Measurements from ENCODE around the gene KRT33A.

The KRT33A gene

DNA sequence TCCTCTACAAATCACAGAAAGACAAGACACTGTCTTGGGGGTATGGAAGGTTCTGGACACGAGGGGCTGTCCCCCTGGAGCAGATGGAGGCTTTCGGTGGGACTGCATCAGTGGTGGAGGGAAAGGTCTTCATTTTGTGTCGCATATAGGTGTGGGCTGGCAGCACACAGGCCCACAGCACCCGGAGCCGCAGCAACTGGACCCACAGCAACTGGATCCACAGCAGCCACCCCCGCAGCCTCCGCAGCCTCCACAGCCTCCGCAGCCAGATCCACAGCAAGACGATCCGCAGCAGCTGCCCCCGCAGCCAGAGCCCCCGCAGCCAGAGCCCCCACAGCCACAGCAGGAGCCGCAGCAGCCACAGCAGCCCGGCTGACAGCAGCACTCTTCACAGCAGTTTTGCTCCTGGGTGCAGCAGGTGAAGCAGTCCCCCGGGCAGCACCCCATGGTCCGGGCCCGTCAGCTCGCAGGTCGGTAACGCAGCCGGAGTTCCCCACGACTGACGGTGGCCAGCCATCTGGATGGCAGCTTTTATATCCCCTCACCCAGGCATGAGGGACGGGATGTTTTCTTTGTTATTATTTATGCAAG lies 35.3 kb downstream of the KRT33A start, which contains the start of gene KRTAP17-1:
KRTAP17-1 (minus strand) TSS at position 507 of the 591 bp plus-strand sequence; CDS start at position 447, 60 bp downstream.
- Histone ChIP-seq H3K79me2 (ENCODE audit: low read length) (no peaks in the 10 kb centered on the region), H3K9me2 (replicated peaks; ENCODE audit: insufficient read depth, low read length) (no peaks in the 10 kb centered on the region), H3K27me3 (replicated peaks; ENCODE audit: insufficient read depth, low read length) (no peaks in the 10 kb centered on the region), H3F3A (ENCODE audit: insufficient read depth, low read length) (no peaks in the 10 kb centered on the region), H3K4me2 (ENCODE audit: low read depth, low read length) (no peak within 1 kb of the TSS), H4K20me1 (ENCODE audit: insufficient read depth, low read length) (no peaks in the 10 kb centered on the region), H3K9me3 (replicated peaks; ENCODE audit: insufficient read depth, low read length) (no peaks in the 10 kb centered on the region), H3K4me1 (ENCODE audit: low read length) (no peaks in the 10 kb centered on the region), H3K36me3 (replicated peaks; ENCODE audit: insufficient read depth, low read length) (no peaks in the 10 kb centered on the region), H3K27ac (ENCODE audit: low read length) (no peak within 1 kb of the TSS), H2AFZ (ENCODE audit: low read length) (no peak within 1 kb of the TSS), H3K4me3 (ENCODE audit: low read length) (no peak within 1 kb of the TSS), H3K9ac (ENCODE audit: low read length) (no peak within 1 kb of the TSS)
- DNase-seq: no peak
- TF ChIP-seq CTCF (IDR thresholded peaks at IDR 0.05; ENCODE audit: low read length): no peak
- TF ChIP-seq EZH2 (optimal IDR thresholded peaks at IDR 0.05; ENCODE audit: low read depth, low read length): no peak
- no peak for TF ChIP-seq EZH2phosphoT487 (IDR thresholded peaks at IDR 0.05; ENCODE audit: low read length)

DNA sequence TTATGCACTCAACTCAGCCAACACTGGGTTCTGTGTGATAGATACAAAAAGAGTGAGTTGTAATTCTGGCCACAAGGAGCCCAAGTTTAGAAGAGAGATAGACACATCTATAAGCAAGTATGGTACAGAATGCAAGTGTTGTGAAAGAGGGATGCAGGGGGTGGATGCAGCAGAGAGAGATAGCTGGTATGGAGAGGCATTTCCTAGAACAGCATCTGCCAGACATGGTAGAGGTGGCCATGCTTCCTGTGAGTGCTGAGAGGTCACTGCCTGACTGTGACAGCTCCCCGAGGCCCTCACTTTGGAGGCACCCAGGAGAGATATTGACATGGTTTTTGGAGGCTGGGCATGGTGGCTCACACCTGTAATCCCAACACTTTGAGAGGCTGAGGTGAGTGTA lies 39.5 kb downstream of the KRT33A start:
- Histone ChIP-seq H3F3A (ENCODE audit: insufficient read depth, low read length) (peaks cover 17% of the 10 kb centered on the region), H3K27ac (ENCODE audit: low read length) (no peak overlapping the region), H3K4me3 (ENCODE audit: low read length) (no peak overlapping the region), H3K36me3 (replicated peaks; ENCODE audit: insufficient read depth, low read length) (no peaks in the 10 kb centered on the region), H3K9me2 (replicated peaks; ENCODE audit: insufficient read depth, low read length) (no peaks in the 10 kb centered on the region), H2AFZ (ENCODE audit: low read length) (no peak overlapping the region), H3K79me2 (ENCODE audit: low read length) (no peaks in the 10 kb centered on the region), H3K9me3 (replicated peaks; ENCODE audit: insufficient read depth, low read length) (no peaks in the 10 kb centered on the region), H3K4me2 (ENCODE audit: low read depth, low read length) (no peak overlapping the region), H3K9ac (ENCODE audit: low read length) (no peak overlapping the region), H3K27me3 (replicated peaks; ENCODE audit: insufficient read depth, low read length) (no peaks in the 10 kb centered on the region), H4K20me1 (ENCODE audit: insufficient read depth, low read length) (no peaks in the 10 kb centered on the region), H3K4me1 (ENCODE audit: low read length) (peaks cover 16% of the 10 kb centered on the region)
- no peak for DNase-seq
- no peak for TF ChIP-seq CTCF (IDR thresholded peaks at IDR 0.05; ENCODE audit: low read length)
- TF ChIP-seq EZH2phosphoT487 (IDR thresholded peaks at IDR 0.05; ENCODE audit: low read length): no peak
- TF ChIP-seq EZH2 (optimal IDR thresholded peaks at IDR 0.05; ENCODE audit: low read depth, low read length): no peak

GRCh38 chr17:41308918-41309359 lies 41.7 kb downstream of the KRT33A start, which contains the start of gene KRTAP16-1:
TSS of gene KRTAP16-1 (minus strand) at chr17:41309309. CDS start at chr17:41309253, 56 bp downstream.
- H3K9me3 ChIP-seq (replicated peaks; ENCODE audit: insufficient read depth, low read length): no peaks in the 10 kb centered on the region
- H2AFZ ChIP-seq (ENCODE audit: low read length): peak within 1 kb of the TSS; percentile 86
- H3F3A ChIP-seq (ENCODE audit: insufficient read depth, low read length): peaks cover 17% of the 10 kb centered on the region
- no peaks in the 10 kb centered on the region for H3K79me2 ChIP-seq (ENCODE audit: low read length)
- H3K9ac ChIP-seq (ENCODE audit: low read length): peak within 1 kb of the TSS; percentile 64
- peak within 1 kb of the TSS; percentile 94 for H3K4me2 ChIP-seq (ENCODE audit: low read depth, low read length)
- H4K20me1 ChIP-seq (ENCODE audit: insufficient read depth, low read length): no peaks in the 10 kb centered on the region
- no peaks in the 10 kb centered on the region for H3K27me3 ChIP-seq (replicated peaks; ENCODE audit: insufficient read depth, low read length)
- TF ChIP-seq CTCF (IDR thresholded peaks at IDR 0.05; ENCODE audit: low read length) (no peak), EZH2phosphoT487 (IDR thresholded peaks at IDR 0.05; ENCODE audit: low read length) (no peak), EZH2 (optimal IDR thresholded peaks at IDR 0.05; ENCODE audit: low read depth, low read length) (no peak)
- no peak for DNase-seq
- H3K36me3 ChIP-seq (replicated peaks; ENCODE audit: insufficient read depth, low read length): no peaks in the 10 kb centered on the region
- H3K4me1 ChIP-seq (ENCODE audit: low read length): peaks cover 16% of the 10 kb centered on the region
- peak within 1 kb of the TSS; percentile 93 for H3K27ac ChIP-seq (ENCODE audit: low read length)
- H3K9me2 ChIP-seq (replicated peaks; ENCODE audit: insufficient read depth, low read length): no peaks in the 10 kb centered on the region
- H3K4me3 ChIP-seq (ENCODE audit: low read length): peak within 1 kb of the TSS; percentile 45

Measured in MM.1S (cell line).